ENCODE results near the gene FXN.

The FXN gene

DNA sequence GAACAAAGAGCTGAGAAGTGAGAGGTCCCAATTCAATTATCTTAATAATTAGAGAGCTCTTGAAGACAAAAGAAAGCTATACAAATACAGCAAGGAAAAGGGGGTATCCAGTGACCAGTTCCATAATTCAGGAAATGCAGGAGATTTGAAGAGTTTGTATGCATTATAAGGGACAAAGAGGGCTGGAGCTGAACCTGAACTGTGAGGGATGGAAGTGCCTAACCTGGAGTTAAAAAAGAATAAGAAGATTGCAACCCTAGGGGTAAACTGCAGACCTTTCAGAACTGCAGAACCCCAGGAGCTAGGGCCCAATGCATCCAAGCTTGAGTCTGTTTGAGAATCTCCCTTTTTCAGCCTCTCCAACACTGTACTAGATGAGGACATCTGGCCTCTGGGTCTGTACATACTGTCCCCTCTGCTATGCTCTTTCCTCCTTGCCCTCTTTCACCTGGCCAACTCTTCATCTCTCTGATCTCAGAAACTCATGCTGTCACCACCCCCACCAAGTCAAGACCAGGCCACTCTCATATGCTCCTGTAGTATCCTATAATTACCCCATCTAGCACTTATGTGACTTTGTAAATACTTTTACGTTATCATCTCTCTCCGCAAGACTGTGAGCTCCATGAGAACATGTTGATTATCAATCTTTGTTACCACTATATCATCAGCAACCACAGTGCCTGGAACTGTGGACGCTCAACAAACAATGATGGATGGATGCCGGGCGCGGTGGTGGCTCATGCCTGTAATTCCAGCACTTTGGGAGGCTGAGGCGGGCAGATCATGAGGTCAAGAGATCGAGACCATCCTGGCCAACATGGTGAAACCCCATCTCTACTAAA lies 15.0 kb upstream of the FXN start:
- in situ Hi-C loops (cut with MboI; ENCODE audit: low sequenced_read_pairs): loop anchor here (25.0 kb wide), 1 partner anchor 233 kb away; a partner anchor contains a TSS

DNA sequence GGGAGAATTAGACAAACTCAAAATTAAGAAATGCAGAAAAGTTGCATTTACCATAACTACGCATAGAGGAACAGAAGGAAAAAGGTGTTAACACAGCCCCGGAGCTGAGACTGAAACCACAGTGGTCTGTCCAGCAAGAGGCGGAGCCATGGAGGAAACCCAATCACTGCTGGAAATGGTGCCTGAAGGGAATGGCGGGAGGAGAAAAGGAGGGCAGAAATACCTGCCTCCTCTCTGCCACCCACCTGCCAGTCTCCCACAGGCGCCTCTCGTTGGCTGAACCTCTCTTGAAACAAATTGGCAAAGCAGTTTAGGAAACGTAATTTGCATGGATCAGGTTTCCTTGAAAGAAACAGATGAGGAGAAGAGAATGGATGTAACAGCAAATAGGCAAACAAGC lies 11.9 kb upstream of the FXN start:
- in situ Hi-C loops (cut with MboI; ENCODE audit: low sequenced_read_pairs): loop anchor here (25.0 kb wide), 1 partner anchor 236 kb away; a partner anchor contains a TSS

DNA sequence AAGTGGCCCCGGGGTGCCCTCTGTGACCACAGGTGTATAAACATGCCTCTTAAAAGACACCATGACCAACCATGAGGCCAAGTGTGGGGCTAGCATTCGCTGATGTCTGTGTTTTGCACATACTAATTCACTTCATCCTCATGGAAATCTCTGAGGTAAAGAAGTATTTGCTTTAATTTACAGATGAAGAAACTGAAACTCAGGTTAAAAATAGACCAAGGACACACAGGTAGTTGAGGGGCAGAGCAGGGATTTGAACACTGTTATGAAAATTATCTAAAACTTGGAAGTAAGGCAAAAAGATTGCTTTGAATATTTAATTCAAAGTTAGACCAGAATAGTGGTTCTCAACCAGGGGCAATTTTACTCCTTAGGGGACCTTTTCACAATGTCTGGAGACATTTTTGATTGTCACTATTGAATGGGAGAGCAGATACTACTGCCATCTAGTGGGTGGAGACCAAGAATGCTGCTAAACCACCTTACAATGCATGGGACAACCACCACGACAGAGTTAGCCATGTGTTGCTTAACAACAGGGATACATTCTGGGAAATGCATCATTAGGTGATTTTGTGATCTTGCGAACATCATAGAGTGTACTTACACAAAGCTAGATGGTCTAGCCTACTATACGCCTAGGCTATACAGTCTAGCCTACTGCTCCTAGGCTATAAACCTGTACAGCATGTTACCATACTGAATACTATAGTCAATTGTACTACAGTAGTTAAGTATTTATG lies 8.0 kb upstream of the FXN start:
- in situ Hi-C loops (cut with MboI; ENCODE audit: low sequenced_read_pairs): no loop called here

DNA sequence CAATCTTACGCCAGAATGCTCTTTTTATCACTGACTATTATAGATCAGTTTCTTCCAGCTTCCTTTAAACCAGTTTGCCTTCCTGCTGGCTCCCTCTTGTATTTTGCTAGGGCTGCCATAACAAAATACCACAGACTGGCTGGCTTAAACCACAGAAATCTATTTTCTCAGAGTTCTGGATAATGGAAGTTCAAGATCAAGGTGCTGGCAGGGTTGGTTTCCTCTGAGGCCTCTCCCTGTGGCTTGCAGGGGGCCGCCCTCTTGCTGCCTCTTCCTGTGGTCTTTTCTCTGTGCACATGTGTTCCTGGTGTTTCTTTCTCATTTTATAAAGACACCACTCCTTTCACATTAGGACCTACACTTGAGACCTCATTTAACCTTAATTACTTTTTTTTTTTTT lies 6.8 kb upstream of the FXN start:
- in situ Hi-C loops (cut with MboI; ENCODE audit: low sequenced_read_pairs): no loop called here

DNA sequence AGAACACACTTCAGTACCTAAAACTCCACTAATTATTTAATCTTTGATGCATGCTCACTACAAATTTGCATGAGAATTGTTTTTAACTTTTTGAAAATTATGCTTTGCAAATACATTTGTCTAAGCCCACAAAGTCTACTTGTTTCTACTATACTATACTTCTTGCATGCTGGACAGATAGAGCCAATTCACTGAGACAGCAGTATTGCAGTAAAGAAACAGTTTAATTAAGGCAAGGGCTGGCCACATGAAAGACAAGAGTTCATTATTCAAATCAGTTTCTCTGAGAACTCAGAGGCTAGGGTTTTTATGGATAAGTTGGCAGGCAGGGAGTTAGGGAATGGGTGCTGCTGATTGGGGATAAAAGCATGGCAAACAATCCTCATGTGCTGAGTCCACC lies 6.0 kb upstream of the FXN start:
- in situ Hi-C loops (cut with MboI; ENCODE audit: low sequenced_read_pairs): no loop called here

DNA sequence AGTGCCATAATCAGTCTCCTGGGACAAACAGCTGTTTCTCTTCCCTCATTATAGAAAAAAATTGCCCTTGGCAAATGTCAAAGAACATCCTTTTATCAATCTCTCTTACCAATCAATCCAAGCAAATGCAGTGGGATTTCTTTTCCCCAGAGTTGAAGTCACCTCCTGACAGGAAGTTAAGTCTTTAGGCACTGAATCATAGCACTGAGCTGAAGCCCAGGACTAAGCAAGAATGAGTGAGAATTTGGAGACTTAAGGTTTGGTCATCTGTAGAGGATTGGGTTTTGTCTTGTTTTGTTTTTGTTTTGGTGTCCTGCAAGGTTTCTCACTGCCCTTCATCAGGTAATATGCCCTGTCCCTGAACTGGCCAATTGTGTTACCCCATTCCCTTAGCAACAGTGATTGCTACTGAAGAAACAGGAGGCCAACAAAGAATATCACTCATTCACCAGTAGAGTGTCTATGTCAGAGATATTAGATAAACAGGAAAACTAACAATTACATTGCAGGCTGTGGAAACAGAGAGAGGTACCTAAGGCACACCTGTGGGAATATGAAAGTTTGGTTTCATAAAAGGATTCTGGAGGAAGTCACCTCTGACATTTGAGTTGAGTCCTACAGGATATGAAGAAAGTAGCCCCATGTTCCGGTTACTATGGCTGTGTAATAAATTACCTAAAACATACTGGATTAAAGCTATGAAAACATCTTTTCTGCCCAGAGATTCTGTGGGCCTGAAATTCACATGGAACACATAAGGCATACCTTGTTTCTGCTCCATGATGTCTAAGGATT lies 4.5 kb upstream of the FXN start:
- in situ Hi-C loops (cut with MboI; ENCODE audit: low sequenced_read_pairs): no loop called here

DNA sequence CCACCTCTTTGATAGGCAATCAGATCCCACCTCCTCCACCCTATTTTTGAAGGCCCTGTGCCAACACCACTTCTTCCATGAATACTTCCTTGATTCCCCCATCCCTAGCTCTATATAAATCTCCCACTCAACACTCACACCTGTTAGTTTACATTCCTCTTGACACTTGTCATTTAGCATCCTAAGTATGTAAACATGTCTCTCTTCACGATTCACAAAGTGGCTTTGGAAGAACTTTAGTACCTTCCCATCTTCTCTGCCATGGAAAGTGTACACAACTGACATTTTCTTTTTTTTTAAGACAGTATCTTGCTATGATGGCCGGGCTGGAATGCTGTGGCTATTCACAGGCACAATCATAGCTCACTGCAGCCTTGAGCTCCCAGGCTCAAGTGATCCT lies 1.5 kb upstream of the FXN start:
- in situ Hi-C loops (cut with MboI; ENCODE audit: low sequenced_read_pairs): no loop called here

DNA sequence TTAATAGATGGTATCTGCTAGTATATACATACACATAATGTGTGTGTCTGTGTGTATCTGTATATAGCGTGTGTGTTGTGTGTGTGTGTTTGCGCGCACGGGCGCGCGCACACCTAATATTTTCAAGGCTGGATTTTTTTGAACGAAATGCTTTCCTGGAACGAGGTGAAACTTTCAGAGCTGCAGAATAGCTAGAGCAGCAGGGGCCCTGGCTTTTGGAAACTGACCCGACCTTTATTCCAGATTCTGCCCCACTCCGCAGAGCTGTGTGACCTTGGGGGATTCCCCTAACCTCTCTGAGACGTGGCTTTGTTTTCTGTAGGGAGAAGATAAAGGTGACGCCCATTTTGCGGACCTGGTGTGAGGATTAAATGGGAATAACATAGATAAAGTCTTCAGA lies 757 bp downstream of the FXN start:
- in situ Hi-C loops (cut with MboI; ENCODE audit: low sequenced_read_pairs): no loop called here

DNA sequence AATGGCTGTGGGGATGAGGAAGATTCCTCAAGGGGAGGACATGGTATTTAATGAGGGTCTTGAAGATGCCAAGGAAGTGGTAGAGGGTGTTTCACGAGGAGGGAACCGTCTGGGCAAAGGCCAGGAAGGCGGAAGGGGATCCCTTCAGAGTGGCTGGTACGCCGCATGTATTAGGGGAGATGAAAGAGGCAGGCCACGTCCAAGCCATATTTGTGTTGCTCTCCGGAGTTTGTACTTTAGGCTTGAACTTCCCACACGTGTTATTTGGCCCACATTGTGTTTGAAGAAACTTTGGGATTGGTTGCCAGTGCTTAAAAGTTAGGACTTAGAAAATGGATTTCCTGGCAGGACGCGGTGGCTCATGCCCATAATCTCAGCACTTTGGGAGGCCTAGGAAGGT lies 1.2 kb downstream of the FXN start:
- in situ Hi-C loops (cut with MboI; ENCODE audit: low sequenced_read_pairs): no loop called here

DNA sequence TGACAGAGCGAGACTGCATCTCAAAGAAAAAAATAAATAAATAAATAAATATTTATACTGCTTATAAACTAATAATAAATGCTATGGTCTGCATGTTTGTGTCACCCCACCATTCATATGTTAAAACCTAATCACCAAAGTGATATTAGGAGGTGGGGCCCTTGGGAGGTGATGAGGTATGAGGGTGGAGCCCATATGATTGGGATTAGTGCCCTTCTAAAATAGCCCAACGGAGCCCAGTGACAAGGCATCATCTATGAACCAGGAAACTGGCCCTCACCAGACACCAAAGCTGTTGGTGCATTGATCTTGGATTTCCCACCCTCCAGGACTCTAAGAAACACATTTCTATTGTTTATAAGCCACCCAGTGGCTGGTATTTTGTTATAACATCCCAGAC lies 5.1 kb downstream of the FXN start:
- in situ Hi-C loops (cut with MboI; ENCODE audit: low sequenced_read_pairs): no loop called here

DNA sequence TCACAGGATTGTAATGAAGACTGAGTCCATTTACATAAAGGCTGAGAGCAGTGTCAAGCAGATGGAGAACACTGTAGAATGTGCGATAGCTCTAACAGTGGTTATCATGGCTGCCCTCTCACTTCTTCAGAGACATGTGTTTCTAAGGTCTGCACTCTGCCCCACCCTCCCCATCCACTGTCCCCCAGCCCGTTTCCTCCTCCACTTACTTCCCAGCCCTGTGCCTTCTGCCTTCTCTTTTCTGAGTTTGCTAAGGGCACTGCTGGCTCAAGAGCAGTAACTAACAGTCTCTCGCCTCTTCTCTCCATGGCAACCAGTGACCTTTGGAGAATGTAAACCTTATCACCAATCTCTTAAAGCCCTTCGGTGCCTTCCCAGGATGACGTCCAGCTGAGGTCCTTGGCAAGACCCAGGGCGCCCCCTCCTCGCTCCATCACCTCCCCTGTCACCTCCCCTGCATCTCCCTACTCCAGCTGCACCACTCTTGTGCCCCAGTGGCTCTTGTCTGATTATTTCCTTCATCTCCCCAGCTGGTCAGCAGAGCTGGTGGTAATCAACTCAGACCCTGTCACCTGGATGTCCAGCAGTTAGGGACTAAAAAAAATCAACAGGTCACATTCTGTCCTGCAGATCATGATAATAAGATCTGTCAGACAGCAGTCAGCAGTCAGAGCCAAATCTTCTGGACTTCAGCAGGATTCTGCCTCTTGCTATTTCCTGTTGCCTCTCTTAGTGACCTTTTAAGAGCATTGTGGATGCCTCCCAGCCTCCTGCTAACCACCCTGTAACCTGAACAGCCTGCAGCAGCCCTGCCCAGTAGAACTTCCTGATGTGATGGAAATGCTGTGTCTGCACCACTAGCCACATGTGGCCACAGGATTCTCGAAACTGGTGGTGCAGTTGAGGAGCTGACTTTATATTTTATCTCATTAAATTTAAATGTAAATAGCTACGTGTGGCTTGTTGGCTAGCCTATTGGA lies 9.0 kb downstream of the FXN start:
- in situ Hi-C loops (cut with MboI; ENCODE audit: low sequenced_read_pairs): no loop called here

DNA sequence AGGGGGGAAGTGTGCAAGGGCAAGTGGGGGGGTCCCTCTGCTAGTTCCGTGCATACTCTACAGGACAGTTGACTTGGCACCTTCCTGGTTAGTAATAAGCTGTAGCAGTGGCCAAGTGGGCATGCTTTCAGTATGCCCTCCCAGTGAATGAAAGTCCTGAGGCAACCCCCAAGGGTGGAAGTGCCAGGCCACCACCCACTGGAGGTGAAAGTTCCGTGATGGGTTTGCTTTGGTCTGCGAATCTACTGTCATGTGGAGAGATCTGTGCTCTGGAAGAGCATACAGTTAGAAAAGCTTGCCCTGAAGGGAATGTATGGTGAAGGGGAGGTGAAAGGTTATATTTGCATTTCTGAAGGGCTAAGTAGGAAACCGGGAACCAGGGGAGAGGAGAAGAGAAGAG lies 10.3 kb downstream of the FXN start:
- in situ Hi-C loops (cut with MboI; ENCODE audit: low sequenced_read_pairs): no loop called here

DNA sequence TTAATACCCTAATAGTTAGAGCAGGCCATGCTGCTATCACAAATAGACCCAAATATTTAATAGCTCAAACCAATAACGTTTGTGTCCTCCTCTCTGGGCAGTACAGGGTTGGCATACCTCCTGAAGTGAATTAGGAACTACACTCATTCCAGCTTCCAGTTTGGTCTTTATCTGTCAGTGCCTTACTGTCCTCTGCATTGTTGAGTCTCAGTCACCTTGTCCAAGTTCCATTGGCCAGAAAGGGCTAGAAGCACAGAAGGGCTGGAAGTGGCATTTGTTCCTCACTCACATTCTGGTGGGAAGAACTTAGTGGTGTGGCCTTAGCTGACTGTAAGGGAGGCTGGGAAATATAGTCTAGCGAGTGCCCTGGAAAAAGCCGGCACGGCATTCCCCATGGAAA lies 11.2 kb downstream of the FXN start:
- in situ Hi-C loops (cut with MboI; ENCODE audit: low sequenced_read_pairs): no loop called here

DNA sequence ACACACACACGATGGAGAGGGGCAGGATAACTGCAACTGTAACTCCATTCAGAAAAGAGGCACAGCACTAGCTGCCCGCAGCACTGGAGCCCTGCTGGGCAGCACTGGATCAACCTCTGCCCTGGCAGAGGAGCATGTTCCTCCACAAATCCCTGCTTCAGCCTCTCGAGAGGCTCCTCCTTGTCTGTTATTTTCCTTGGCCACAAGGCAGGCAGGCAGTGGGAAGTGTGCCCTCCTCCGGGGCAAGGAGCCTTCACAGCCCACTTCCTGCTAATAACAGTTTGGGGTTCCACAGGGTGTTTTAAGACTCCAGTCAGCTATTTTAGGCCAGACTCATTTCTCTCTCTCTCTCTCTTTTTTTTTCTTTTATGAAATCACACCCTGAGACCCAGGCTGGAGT lies 11.8 kb downstream of the FXN start:
- in situ Hi-C loops (cut with MboI; ENCODE audit: low sequenced_read_pairs): no loop called here

DNA sequence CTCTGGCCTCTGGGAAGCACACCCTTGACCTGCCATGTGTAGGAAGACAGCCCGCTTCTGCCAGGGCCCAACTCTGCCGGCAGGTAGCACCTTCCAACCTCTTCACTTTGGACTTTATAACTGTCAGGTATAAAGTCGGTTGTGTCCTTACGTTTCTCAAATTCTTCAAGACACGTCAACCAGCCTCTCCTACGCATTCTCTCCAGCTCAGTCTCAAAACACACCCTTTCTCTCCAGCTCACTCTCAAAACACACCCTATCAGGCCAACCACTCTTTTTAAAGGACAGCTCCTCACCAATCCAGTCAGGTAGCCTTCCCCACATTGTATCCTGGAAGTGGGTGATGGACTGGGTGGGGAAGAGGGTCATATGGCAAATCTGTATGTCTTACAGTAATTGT lies 13.5 kb downstream of the FXN start:
- in situ Hi-C loops (cut with MboI; ENCODE audit: low sequenced_read_pairs): no loop called here

DNA sequence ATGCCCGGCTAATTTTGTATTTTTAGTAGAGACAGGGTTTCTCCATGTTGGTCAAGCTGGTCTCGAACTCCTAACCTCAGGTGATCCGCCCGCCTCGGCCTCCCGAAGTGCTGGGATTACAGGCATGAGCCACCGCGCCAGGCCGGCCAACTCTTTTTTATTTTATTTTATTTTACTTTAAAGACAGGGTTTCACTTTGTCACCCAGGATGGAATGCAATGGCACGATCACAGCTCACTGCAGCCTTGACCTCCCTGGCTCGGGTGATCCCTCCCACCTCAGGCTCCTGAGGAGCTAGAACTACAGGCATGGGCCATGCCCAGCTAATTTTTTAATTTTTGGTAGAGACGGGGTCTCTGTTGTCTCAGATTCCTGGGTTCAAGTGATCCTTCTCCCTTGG lies 15.4 kb downstream of the FXN start:
- in situ Hi-C loops (cut with MboI; ENCODE audit: low sequenced_read_pairs): loop anchor here (10.0 kb wide), 1 partner anchor 144 kb away; no protein-coding TSS in a partner anchor

DNA sequence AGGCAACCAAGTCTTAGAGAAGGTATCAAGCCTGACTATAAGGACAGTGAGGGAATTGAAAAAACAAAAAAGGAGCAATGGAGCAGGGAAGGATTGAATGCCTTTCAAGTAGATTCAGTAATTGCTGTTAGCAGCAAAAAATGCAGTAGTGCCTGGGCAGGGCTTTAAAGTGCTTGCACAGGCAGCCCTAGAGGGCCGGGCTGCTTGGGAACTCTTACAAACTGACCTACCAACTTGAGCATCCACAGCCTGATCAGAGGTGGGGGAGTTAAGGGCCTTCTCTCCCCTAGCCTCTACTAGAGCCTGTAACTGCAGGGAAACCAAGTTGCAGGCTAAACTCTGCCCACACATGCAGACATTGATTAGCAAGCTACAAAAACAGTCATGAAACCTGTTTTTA lies 19.4 kb downstream of the FXN start:
- in situ Hi-C loops (cut with MboI; ENCODE audit: low sequenced_read_pairs): loop anchor here (10.0 kb wide), 1 partner anchor 140 kb away; no protein-coding TSS in a partner anchor

DNA sequence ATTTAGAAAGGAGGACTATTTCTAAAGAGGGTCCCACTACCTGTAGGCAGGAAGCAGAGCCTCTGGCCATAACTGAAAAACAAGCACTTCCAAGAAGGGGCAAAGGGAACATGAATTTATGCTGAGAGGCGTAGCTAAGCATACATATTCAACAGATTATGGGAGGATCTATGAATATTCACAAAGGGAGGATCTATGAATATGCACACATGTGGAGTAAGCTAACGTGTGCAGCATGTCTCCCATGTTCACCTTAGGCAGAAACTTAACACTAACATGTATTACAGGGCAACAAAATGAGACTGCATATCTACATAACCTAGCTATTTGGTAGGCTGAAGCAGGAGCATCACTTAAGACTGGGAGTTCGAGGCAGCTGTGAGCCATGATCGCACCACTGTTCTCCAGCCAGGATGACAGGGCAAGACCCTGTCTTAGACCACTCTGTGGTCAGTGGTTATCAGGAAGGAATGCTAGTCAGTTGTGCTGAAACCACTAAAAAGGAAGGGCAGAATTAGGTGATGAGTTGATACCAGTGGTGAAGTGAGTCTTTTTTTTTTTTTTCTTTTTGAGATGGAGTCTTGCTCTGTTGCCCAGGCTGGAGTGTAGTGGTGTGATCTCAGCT lies 20.8 kb downstream of the FXN start:
- in situ Hi-C loops (cut with MboI; ENCODE audit: low sequenced_read_pairs): loop anchor here (10.0 kb wide), 1 partner anchor 138 kb away; no protein-coding TSS in a partner anchor

DNA sequence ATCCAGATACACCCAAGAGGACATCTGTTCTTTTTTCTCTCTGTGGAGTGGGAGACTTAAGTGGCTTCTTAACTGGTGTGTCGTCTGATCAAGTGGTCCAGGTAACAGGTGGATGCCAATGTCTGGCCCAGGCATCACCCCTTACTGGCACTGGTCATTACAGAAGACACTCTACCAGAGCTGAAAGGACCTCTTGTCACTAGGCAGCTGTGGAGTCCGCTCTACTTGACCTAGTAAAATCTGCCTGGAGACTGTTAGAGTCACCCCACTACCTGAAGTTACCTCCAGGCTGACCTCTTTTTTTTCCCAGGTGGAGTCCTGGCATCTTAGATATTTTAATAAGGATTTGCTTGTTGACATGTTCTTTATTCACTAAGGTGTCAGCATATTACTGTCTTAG lies 22.5 kb downstream of the FXN start:
- in situ Hi-C loops (cut with MboI; ENCODE audit: low sequenced_read_pairs): loop anchor here (10.0 kb wide), 1 partner anchor 137 kb away; no protein-coding TSS in a partner anchor

DNA sequence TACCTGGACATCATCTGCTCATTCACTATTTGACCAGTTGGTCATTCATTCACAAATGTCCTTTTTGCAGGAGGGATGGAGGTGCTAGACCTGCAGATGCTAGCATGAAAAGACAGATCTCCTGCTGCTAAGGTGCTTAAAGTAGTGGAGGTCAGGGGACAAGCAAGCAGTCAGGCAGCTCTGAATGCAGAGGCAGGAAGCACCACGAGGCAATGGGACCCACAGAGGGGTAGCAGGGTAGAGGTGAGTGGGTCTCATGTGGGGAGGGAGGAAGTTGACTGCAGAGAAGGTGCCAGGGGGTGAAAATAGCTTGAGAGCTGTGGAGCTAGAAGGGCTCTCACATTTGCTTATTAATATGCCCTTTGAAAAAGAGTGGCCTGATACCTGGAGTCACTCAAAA lies 25.2 kb downstream of the FXN start:
- in situ Hi-C loops (cut with MboI; ENCODE audit: low sequenced_read_pairs): no loop called here
